OCI-LY1 (cell line): Measurements from ENCODE around the gene FTCD.

ENCODE experiments used
- H2AFZ ChIP-seq: fragments of 200-600 bp; sonication (generic), shearing (Covaris generic); 2 replicates; pipeline ENCODE4 v1.6.0; 2014; ENCODE audit warnings: antibody characterized with exemption, mild to moderate bottlenecking, low read length
- H3F3A ChIP-seq: fragments of 200-600 bp; sonication (generic), shearing (Covaris generic); 2 replicates; pipeline ENCODE4 v1.6.0; 2014; ENCODE audit warnings: mild to moderate bottlenecking, antibody characterized with exemption, low read length, moderate library complexity; ENCODE audit not compliant: insufficient read depth
- H3K27ac ChIP-seq: fragments of 200-600 bp; sonication (generic); 2 replicates; pipeline ENCODE4 v1.5.1; 2014; ENCODE audit warnings: low read length, mixed run types, mild to moderate bottlenecking, low read depth; ENCODE audit not compliant: poor library complexity, severe bottlenecking
- H3K27me3 ChIP-seq: fragments of 200-600 bp; sonication (generic); 2 replicates; pipeline ENCODE4 v1.6.0; 2014; ENCODE audit warnings: antibody characterized with exemption, mild to moderate bottlenecking, low read length, moderate library complexity; ENCODE audit not compliant: insufficient read depth
- H3K36me3 ChIP-seq: fragments of 200-600 bp; sonication (generic); 2 replicates; pipeline ENCODE4 v1.6.1; 2014; ENCODE audit warnings: mild to moderate bottlenecking, antibody characterized with exemption, low read length, moderate library complexity, mixed read lengths; ENCODE audit not compliant: insufficient read depth
- H3K4me1 ChIP-seq: fragments of 200-600 bp; sonication (generic); 2 replicates; pipeline ENCODE4 v1.5.1; 2014; ENCODE audit warnings: mild to moderate bottlenecking, low read length, moderate library complexity; ENCODE audit not compliant: insufficient read depth, severe bottlenecking
- H3K4me2 ChIP-seq: fragments of 200-600 bp; sonication (generic), shearing (Covaris generic); 2 replicates; pipeline ENCODE4 v1.6.1; 2014; ENCODE audit warnings: low read length
- H3K4me3 ChIP-seq: fragments of 200-600 bp; sonication (generic); 2 replicates; pipeline ENCODE4 v1.5.1; 2014; ENCODE audit warnings: low read length, low read depth, mild to moderate bottlenecking, mixed read lengths; ENCODE audit not compliant: poor library complexity, severe bottlenecking
- H3K79me2 ChIP-seq: fragments of 200-600 bp; shearing (Covaris generic); 2 replicates; pipeline ENCODE4 v1.6.1; 2016; ENCODE audit warnings: mixed run types, low read length, mixed read lengths; ENCODE audit not compliant: insufficient read depth
- H3K9ac ChIP-seq: fragments of 200-600 bp; sonication (generic), shearing (Covaris generic); 2 replicates; pipeline ENCODE4 v1.6.1; 2014; ENCODE audit warnings: mild to moderate bottlenecking, low read length, mixed read lengths
- H3K9me2 ChIP-seq: fragments of 200-600 bp; sonication (generic), shearing (Covaris generic); 2 replicates; pipeline ENCODE4 v1.6.1; 2014; ENCODE audit warnings: low read depth, mild to moderate bottlenecking, low read length, mixed read lengths
- H3K9me3 ChIP-seq: fragments of 200-600 bp; shearing (Covaris generic); 2 replicates; pipeline ENCODE4 v1.6.1; 2014; ENCODE audit warnings: low read length, mixed read lengths
- H4K20me1 ChIP-seq: fragments of 200-600 bp; sonication (generic), shearing (Covaris generic); 2 replicates; pipeline ENCODE4 v1.6.0; 2016; ENCODE audit warnings: mild to moderate bottlenecking, low read length; ENCODE audit not compliant: insufficient read depth
- EZH2 ChIP-seq: fragments of 200-600 bp; sonication (generic), shearing (Covaris generic); IDR thresholded peaks from 2 replicates; pipeline ENCODE4 v1.8.0; 2017; ENCODE audit warnings: borderline replicate concordance, mixed run types, mild to moderate bottlenecking, antibody characterized with exemption, low read length, moderate library complexity, mixed read lengths
- TF ChIP-seq, protein P1 (sequence below): fragments of 200-600 bp; sonication (generic), shearing (Covaris generic); IDR thresholded peaks from 2 replicates; pipeline ENCODE4 v1.5.1; 2017; ENCODE audit warnings: mild to moderate bottlenecking, antibody characterized with exemption, low read length, moderate library complexity, mixed read lengths

Gene FTCD

DNA sequence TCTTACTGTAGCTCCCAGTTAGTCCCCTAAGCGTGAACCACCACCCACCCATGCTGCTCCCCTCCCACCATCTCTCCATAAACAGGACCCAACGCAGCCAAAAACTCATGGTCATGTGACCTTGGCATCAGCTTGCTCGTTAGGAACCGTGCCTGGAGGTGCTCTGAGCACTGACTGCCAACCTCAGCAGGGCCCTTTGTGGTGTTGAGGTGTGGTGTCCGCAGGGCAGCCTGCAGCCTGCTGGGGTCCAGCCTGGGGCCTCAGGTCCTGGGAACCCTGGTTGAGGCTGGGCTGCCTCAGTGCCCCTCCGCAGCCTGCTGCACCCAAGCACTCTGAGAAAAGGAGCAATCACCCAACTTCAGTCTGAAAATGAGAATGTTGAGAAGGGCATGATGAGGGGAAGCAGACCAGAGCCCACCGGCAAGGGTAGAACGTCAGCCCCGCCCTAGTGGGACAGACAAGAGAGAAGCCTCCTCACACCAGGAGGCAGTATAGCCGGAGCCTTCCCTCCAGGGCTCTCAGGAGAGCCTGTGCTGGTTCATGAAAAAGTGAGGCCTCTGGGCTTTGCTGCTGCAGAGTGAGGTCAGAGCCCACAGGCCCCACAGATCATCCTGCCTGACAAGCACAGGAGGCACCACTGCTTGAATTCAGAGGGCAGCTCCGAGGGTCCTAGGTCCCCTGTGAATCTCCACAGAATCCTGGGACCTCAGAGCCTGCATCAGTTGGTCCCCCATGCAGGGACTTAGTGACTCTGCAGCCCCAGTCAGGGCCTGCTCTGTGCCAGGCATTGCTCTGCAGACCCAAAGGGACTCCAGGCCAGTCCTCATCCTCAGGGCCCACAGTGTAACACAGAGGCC, 62.3 kb downstream of the FTCD start:
- no peaks in the 10 kb centered on the region for H3K79me2 ChIP-seq
- no peaks in the 10 kb centered on the region for H3F3A ChIP-seq
- no peak overlapping the region for H3K27ac ChIP-seq
- H4K20me1 ChIP-seq = no peaks in the 10 kb centered on the region
- TF ChIP-seq, protein P1, sequence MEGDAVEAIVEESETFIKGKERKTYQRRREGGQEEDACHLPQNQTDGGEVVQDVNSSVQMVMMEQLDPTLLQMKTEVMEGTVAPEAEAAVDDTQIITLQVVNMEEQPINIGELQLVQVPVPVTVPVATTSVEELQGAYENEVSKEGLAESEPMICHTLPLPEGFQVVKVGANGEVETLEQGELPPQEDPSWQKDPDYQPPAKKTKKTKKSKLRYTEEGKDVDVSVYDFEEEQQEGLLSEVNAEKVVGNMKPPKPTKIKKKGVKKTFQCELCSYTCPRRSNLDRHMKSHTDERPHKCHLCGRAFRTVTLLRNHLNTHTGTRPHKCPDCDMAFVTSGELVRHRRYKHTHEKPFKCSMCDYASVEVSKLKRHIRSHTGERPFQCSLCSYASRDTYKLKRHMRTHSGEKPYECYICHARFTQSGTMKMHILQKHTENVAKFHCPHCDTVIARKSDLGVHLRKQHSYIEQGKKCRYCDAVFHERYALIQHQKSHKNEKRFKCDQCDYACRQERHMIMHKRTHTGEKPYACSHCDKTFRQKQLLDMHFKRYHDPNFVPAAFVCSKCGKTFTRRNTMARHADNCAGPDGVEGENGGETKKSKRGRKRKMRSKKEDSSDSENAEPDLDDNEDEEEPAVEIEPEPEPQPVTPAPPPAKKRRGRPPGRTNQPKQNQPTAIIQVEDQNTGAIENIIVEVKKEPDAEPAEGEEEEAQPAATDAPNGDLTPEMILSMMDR = no peak
- no peak for TF ChIP-seq EZH2
- no peaks in the 10 kb centered on the region for H3K9me2 ChIP-seq
- no peaks in the 10 kb centered on the region for H3K36me3 ChIP-seq
- no peak overlapping the region for H3K4me2 ChIP-seq
- no peak overlapping the region for H2AFZ ChIP-seq
- H3K9ac ChIP-seq = no peak overlapping the region
- H3K4me1 ChIP-seq = no peaks in the 10 kb centered on the region
- 0 out of 2 replicates have a peak, but pooled peaks cover 3% of the 10 kb centered on the region for H3K27me3 ChIP-seq
- no peaks in the 10 kb centered on the region for H3K9me3 ChIP-seq
- no peak overlapping the region for H3K4me3 ChIP-seq

DNA sequence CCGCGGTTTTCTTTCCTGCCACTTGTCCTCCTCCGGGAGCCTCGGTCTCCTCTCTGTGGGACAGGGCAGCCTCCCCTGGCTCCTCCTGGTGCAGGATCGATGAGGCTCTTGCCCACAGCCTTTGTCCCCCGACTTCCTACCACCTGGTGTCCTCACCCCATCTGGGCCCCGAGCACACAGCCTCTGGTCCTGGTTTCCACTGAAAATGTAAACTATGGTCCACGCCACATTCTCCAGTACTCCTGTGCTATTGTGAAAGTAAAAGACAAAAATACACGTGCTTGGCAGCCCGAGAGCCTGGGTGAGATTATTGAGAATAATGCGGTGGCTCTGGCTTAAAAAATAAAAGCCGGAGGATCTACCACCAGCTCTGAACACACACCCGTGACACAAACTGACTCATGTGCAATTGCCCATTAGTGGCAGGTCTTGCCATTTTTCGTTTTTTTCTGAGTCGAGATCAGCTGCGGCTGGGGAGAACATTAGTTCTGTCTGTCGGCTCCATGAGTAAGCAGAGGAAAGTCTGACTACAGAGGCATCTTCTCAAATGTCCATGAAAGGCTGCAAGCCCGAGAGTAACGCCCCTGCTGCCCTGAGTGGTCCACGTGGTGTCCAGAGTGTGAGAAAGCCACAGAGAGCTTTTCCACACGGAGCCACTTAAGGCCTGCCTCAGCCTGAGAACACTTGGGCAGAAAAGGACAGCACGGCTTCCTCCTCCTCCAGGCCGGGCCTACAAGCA, 63.2 kb downstream of the FTCD start:
- H3K36me3 ChIP-seq = no peaks in the 10 kb centered on the region
- TF ChIP-seq, protein P1 = no peak
- TF ChIP-seq EZH2 = no peak
- H3K9me3 ChIP-seq = no peaks in the 10 kb centered on the region
- no peak overlapping the region for H2AFZ ChIP-seq
- H3K27ac ChIP-seq = no peak overlapping the region
- 0 out of 2 replicates have a peak, but pooled peaks cover 3% of the 10 kb centered on the region for H3K27me3 ChIP-seq
- no peak overlapping the region for H3K4me3 ChIP-seq
- no peaks in the 10 kb centered on the region for H3K9me2 ChIP-seq
- no peaks in the 10 kb centered on the region for H3F3A ChIP-seq
- no peak overlapping the region for H3K4me2 ChIP-seq
- H4K20me1 ChIP-seq = no peaks in the 10 kb centered on the region
- no peaks in the 10 kb centered on the region for H3K4me1 ChIP-seq
- no peak overlapping the region for H3K9ac ChIP-seq
- no peaks in the 10 kb centered on the region for H3K79me2 ChIP-seq

DNA sequence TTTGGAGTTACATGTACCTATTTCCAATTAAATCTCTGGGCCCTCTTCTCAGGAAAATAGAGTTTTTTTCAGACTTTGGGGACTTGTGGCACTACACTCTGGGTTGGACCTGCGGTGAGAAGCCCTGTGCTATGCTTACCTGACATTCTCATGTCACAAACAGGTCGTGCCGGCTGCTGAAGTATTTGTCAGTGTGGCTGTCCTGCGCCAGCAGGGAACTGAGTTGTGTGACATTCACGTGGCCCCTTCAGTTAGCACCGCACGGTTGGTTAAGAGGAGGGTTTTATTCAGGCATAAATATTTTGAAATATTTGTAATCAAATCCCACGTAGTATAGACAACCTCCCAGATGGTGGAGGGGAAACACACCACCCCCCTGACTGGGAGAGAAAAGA, 63.8 kb downstream of the FTCD start:
- TF ChIP-seq, protein P1 = no peak
- H3K9me3 ChIP-seq = no peaks in the 10 kb centered on the region
- no peak overlapping the region for H3K9ac ChIP-seq
- H2AFZ ChIP-seq = no peak overlapping the region
- H3K4me3 ChIP-seq = no peak overlapping the region
- no peaks in the 10 kb centered on the region for H3K79me2 ChIP-seq
- H3F3A ChIP-seq = no peaks in the 10 kb centered on the region
- no peaks in the 10 kb centered on the region for H3K4me1 ChIP-seq
- no peaks in the 10 kb centered on the region for H3K36me3 ChIP-seq
- 0 out of 2 replicates have a peak, but pooled peaks cover 3% of the 10 kb centered on the region for H3K27me3 ChIP-seq
- no peak overlapping the region for H3K27ac ChIP-seq
- no peak overlapping the region for H3K4me2 ChIP-seq
- no peaks in the 10 kb centered on the region for H3K9me2 ChIP-seq
- no peaks in the 10 kb centered on the region for H4K20me1 ChIP-seq
